Measurements from ENCODE around the gene TMPRSS7.

The TMPRSS7 gene

GRCh38 chr3:112097378-112097777, 62.8 kb downstream of the TMPRSS7 start:
- peak; percentile 81 for DNase-seq (ENCODE audit: low spot score)
- H3K4me3 ChIP-seq (ENCODE audit: severe bottlenecking): no peak overlapping the region
- no peaks in the 10 kb centered on the region for H3K27me3 ChIP-seq (ENCODE audit: insufficient read depth, poor library complexity, severe bottlenecking)
- TF ChIP-seq CTCF (IDR thresholded peaks at IDR 0.05; ENCODE audit: poor library complexity, severe bottlenecking): no peak
- H3K4me1 ChIP-seq (ENCODE audit: insufficient read depth, poor library complexity, severe bottlenecking): peaks cover 33% of the 10 kb centered on the region
- no peaks in the 10 kb centered on the region for H3K9me3 ChIP-seq (ENCODE audit: severe bottlenecking)
- peak; percentile 88 for ATAC-seq (ENCODE audit: low read depth)
- H3K27ac ChIP-seq (ENCODE audit: poor library complexity, severe bottlenecking): peak overlapping the region; percentile 45
- H3K36me3 ChIP-seq (ENCODE audit: low read depth): peaks cover 14% of the 10 kb centered on the region

DNA sequence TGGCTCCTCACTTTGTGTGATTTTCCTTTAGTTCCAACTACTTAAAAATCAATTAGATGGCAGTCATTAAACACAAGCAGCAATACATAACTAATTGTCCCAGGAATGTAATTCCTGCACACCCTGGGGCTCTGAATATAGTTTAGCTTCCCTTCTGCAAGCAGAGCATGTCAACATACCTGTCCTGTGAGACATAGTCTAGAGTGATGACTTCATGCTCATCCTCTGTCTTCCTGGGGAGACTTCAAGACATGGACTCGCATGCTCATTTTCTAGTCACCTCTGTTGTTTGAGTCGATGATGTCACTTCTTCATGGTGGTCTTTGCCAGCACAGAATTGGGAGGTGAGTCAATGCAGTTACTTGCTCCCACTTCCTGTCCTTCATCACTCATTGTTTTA, 67.4 kb downstream of the TMPRSS7 start:
- ATAC-seq (ENCODE audit: low read depth) (peak; percentile 94), DNase-seq (ENCODE audit: low spot score) (no peak)
- Histone ChIP-seq H3K36me3 (ENCODE audit: low read depth) (peaks cover 22% of the 10 kb centered on the region), H3K27ac (ENCODE audit: poor library complexity, severe bottlenecking) (peak overlapping the region; percentile 82), H3K4me3 (ENCODE audit: severe bottlenecking) (no peak overlapping the region), H3K9me3 (ENCODE audit: severe bottlenecking) (no peaks in the 10 kb centered on the region), H3K4me1 (ENCODE audit: insufficient read depth, poor library complexity, severe bottlenecking) (peaks cover 33% of the 10 kb centered on the region), H3K27me3 (ENCODE audit: insufficient read depth, poor library complexity, severe bottlenecking) (no peaks in the 10 kb centered on the region)
- TF ChIP-seq CTCF (IDR thresholded peaks at IDR 0.05; ENCODE audit: poor library complexity, severe bottlenecking): no peak

DNA sequence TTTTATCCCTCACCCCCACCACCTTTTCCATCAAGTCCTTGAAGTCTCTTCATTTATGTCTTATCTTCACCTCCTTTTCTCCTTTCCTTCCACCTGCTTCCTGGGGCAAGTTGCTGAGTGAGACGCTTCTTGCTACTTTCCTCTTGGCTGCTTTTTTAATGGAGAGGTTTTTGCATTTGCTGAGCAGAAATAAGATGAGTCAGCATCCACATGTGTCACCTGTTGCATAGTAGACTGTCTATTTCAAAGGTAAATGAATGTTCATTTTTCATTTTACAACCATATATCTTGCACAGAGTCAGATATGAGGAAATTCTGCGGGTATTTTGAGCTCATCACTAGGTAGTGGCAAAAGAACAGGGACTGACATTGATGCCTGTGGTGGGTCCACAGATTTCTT, 70.2 kb downstream of the TMPRSS7 start:
- TF ChIP-seq CTCF (IDR thresholded peaks at IDR 0.05; ENCODE audit: poor library complexity, severe bottlenecking): no peak
- Histone ChIP-seq H3K4me1 (ENCODE audit: insufficient read depth, poor library complexity, severe bottlenecking) (peaks cover 23% of the 10 kb centered on the region), H3K27ac (ENCODE audit: poor library complexity, severe bottlenecking) (no peak overlapping the region), H3K9me3 (ENCODE audit: severe bottlenecking) (no peaks in the 10 kb centered on the region), H3K4me3 (ENCODE audit: severe bottlenecking) (no peak overlapping the region), H3K27me3 (ENCODE audit: insufficient read depth, poor library complexity, severe bottlenecking) (no peaks in the 10 kb centered on the region), H3K36me3 (ENCODE audit: low read depth) (peaks cover 28% of the 10 kb centered on the region)
- DNase-seq (ENCODE audit: low spot score): no peak
- no peak for ATAC-seq (ENCODE audit: low read depth)

DNA sequence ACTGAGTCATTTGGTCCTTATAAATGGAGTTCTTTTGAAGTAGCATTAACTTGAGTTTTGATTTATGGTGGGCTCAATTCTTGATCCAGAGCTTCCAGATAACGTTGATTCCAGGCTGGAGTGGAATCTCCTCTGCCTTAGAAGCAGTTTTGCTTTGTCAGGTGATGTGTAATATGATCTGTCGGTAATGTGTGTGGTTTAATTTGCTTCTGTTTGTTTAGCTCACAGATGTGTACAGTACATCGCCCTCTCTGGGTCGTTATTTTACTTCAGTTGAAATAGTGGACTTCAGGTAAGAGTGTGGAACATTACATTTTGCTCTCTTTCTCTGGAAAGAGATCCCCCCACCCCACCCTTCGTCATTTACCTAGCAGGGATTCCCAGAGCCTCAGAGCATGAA, 74.8 kb downstream of the TMPRSS7 start:
- ATAC-seq (ENCODE audit: low read depth) (peak; percentile 45; the same call in 1 of the 3 replicates), DNase-seq (ENCODE audit: low spot score) (no peak)
- Histone ChIP-seq H3K9me3 (ENCODE audit: severe bottlenecking) (no peaks in the 10 kb centered on the region), H3K27ac (ENCODE audit: poor library complexity, severe bottlenecking) (no peak overlapping the region), H3K4me3 (ENCODE audit: severe bottlenecking) (no peak overlapping the region), H3K4me1 (ENCODE audit: insufficient read depth, poor library complexity, severe bottlenecking) (no peaks in the 10 kb centered on the region), H3K36me3 (ENCODE audit: low read depth) (peaks cover 28% of the 10 kb centered on the region), H3K27me3 (ENCODE audit: insufficient read depth, poor library complexity, severe bottlenecking) (no peaks in the 10 kb centered on the region)
- no peak for TF ChIP-seq CTCF (IDR thresholded peaks at IDR 0.05; ENCODE audit: poor library complexity, severe bottlenecking)

DNA sequence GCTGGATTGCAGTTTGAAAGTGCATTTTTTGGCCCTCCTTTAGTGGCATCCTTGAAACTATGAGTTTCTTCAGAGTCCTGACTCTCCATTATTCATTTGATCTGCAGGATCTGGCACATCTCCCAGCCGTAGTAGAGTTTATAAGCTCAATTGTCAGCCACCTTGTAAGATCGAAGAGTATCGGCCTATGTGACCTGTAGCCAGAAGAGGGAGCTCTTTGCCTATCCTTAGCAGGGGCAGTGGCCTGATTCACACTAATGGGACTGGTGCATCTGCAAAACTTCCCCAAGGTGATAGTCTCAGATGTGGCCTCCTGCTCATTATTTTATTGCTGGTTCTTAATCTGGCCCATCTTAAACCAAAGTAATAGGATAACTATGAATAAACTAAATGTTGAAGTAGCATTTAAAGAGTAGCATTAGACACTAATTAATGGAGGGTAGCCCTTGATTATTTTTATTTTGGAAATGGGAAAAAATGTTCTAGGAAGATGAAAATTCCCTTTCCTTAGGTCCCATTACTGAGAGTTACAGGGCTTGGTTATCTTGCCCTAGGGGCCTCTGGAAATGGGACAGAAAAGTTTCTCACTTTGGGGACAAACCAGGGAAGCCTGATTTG, 77.4 kb downstream of the TMPRSS7 start:
- peak; percentile 83 for ATAC-seq (ENCODE audit: low read depth)
- no peak overlapping the region for H3K27ac ChIP-seq (ENCODE audit: poor library complexity, severe bottlenecking)
- H3K9me3 ChIP-seq (ENCODE audit: severe bottlenecking): no peaks in the 10 kb centered on the region
- DNase-seq (ENCODE audit: low spot score): no peak
- peaks cover 29% of the 10 kb centered on the region for H3K36me3 ChIP-seq (ENCODE audit: low read depth)
- no peaks in the 10 kb centered on the region for H3K27me3 ChIP-seq (ENCODE audit: insufficient read depth, poor library complexity, severe bottlenecking)
- H3K4me1 ChIP-seq (ENCODE audit: insufficient read depth, poor library complexity, severe bottlenecking): no peaks in the 10 kb centered on the region
- peak; percentile 78 for TF ChIP-seq CTCF (IDR thresholded peaks at IDR 0.05; ENCODE audit: poor library complexity, severe bottlenecking)
- no peak overlapping the region for H3K4me3 ChIP-seq (ENCODE audit: severe bottlenecking)
